ENCODE data around the gene PRRG3.

The PRRG3 gene

GRCh38 chrX:151694661-151695582, at the start of gene PRRG3:
Gene PRRG3, plus strand, starts transcription at chrX:151695458. Its CDS starts 3,357 bp downstream, at chrX:151698815.
- no peak within 1 kb of the TSS for H3K4me3 ChIP-seq (ENCODE audit: low read length in 2 of 2)

GRCh38 chrX:151675121-151675746, 20.0 kb upstream of the PRRG3 start:
- Histone ChIP-seq H3K9ac (ENCODE audit: low read depth in 1 of 2, low read length in 2 of 2) (no peak overlapping the region), H3K27me3 (ENCODE audit: control insufficient read depth in 2 of 2, insufficient read depth in 2 of 2, low read length in 2 of 2) (peaks cover 0 to 6% of the 10 kb centered on the region in 2 donors), H3K4me1 (ENCODE audit: control insufficient read depth in 2 of 2, insufficient read depth in 2 of 2, low read length in 2 of 2) (no peaks in the 10 kb centered on the region)

More at GRCh38 chrX:151694661-151695582, at the start of gene PRRG3:
- no peak within 1 kb of the TSS for H3K27ac ChIP-seq (ENCODE audit: low read depth in 2 of 2, low read length in 2 of 2)
- H3K4me1 ChIP-seq (ENCODE audit: control insufficient read depth in 2 of 2, insufficient read depth in 2 of 2, low read length in 2 of 2): no peaks in the 10 kb centered on the region
- no peaks in the 10 kb centered on the region for H3K9me3 ChIP-seq (ENCODE audit: control insufficient read depth in 2 of 2, low read length in 2 of 2)
- H3K9ac ChIP-seq (ENCODE audit: low read depth in 1 of 2, low read length in 2 of 2): no peak within 1 kb of the TSS
- H3K27me3 ChIP-seq (ENCODE audit: control insufficient read depth in 2 of 2, insufficient read depth in 2 of 2, low read length in 2 of 2): peaks cover 0 to 6% of the 10 kb centered on the region in 2 donors
- no peaks in the 10 kb centered on the region for H3K36me3 ChIP-seq (ENCODE audit: control insufficient read depth in 2 of 2, insufficient read depth in 2 of 2, low read length in 2 of 2)

DNA sequence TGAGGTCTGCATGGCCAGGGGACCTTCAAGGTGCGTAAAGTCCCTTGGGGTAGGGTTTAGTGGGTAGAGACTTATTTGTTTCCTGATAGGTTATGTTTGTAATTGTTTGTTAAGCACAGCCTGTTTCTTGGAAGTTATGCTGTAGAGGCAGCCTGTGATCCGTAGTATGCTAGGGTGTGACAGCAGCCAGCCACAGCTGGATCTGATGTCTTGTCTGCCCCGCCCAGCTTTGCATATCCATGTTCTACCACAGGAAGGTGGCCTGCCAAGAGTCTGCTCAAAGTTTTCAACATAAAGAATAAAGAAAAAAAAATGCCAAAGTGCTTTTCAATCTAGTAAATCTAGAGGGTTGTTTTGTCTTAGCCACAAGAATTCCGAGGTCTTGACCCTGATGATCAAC, 19.1 kb upstream of the PRRG3 start:
- no peaks in the 10 kb centered on the region for H3K36me3 ChIP-seq (ENCODE audit: control insufficient read depth in 2 of 2, insufficient read depth in 2 of 2, low read length in 2 of 2)
- H3K27me3 ChIP-seq (ENCODE audit: control insufficient read depth in 2 of 2, insufficient read depth in 2 of 2, low read length in 2 of 2): peaks cover 0 to 6% of the 10 kb centered on the region in 2 donors
- no peaks in the 10 kb centered on the region for H3K9me3 ChIP-seq (ENCODE audit: control insufficient read depth in 2 of 2, low read length in 2 of 2)
- no peaks in the 10 kb centered on the region for H3K4me1 ChIP-seq (ENCODE audit: control insufficient read depth in 2 of 2, insufficient read depth in 2 of 2, low read length in 2 of 2)
- H3K4me3 ChIP-seq (ENCODE audit: low read length in 2 of 2): no peak overlapping the region
- H3K9ac ChIP-seq (ENCODE audit: low read depth in 1 of 2, low read length in 2 of 2): no peak overlapping the region
- H3K27ac ChIP-seq (ENCODE audit: low read depth in 2 of 2, low read length in 2 of 2): no peak overlapping the region

More at GRCh38 chrX:151675121-151675746, 20.0 kb upstream of the PRRG3 start:
- Histone ChIP-seq H3K9me3 (ENCODE audit: control insufficient read depth in 2 of 2, low read length in 2 of 2) (no peaks in the 10 kb centered on the region), H3K36me3 (ENCODE audit: control insufficient read depth in 2 of 2, insufficient read depth in 2 of 2, low read length in 2 of 2) (no peaks in the 10 kb centered on the region), H3K27ac (ENCODE audit: low read depth in 2 of 2, low read length in 2 of 2) (no peak overlapping the region), H3K4me3 (ENCODE audit: low read length in 2 of 2) (no peak overlapping the region)

- Histone ChIP-seq H3K9ac (ENCODE audit: low read depth in 1 of 2, low read length in 2 of 2) (no peak overlapping the region), H3K4me3 (ENCODE audit: low read length in 2 of 2) (no peak overlapping the region), H3K4me1 (ENCODE audit: control insufficient read depth in 2 of 2, insufficient read depth in 2 of 2, low read length in 2 of 2) (no peaks in the 10 kb centered on the region), H3K27ac (ENCODE audit: low read depth in 2 of 2, low read length in 2 of 2) (no peak overlapping the region), H3K9me3 (ENCODE audit: control insufficient read depth in 2 of 2, low read length in 2 of 2) (no peaks in the 10 kb centered on the region), H3K36me3 (ENCODE audit: control insufficient read depth in 2 of 2, insufficient read depth in 2 of 2, low read length in 2 of 2) (no peaks in the 10 kb centered on the region), H3K27me3 (ENCODE audit: control insufficient read depth in 2 of 2, insufficient read depth in 2 of 2, low read length in 2 of 2) (peaks cover 0 to 9% of the 10 kb centered on the region in 2 donors)
Measured at GRCh38 chrX:151679798-151680402, 15.4 kb upstream of the PRRG3 start.

GRCh38 chrX:151680805-151681204, 14.5 kb upstream of the PRRG3 start:
- Histone ChIP-seq H3K9ac (ENCODE audit: low read depth in 1 of 2, low read length in 2 of 2) (no peak overlapping the region), H3K4me3 (ENCODE audit: low read length in 2 of 2) (no peak overlapping the region), H3K4me1 (ENCODE audit: control insufficient read depth in 2 of 2, insufficient read depth in 2 of 2, low read length in 2 of 2) (no peaks in the 10 kb centered on the region), H3K9me3 (ENCODE audit: control insufficient read depth in 2 of 2, low read length in 2 of 2) (no peaks in the 10 kb centered on the region), H3K36me3 (ENCODE audit: control insufficient read depth in 2 of 2, insufficient read depth in 2 of 2, low read length in 2 of 2) (no peaks in the 10 kb centered on the region), H3K27me3 (ENCODE audit: control insufficient read depth in 2 of 2, insufficient read depth in 2 of 2, low read length in 2 of 2) (peaks cover 0 to 9% of the 10 kb centered on the region in 2 donors), H3K27ac (ENCODE audit: low read depth in 2 of 2, low read length in 2 of 2) (no peak overlapping the region)

DNA sequence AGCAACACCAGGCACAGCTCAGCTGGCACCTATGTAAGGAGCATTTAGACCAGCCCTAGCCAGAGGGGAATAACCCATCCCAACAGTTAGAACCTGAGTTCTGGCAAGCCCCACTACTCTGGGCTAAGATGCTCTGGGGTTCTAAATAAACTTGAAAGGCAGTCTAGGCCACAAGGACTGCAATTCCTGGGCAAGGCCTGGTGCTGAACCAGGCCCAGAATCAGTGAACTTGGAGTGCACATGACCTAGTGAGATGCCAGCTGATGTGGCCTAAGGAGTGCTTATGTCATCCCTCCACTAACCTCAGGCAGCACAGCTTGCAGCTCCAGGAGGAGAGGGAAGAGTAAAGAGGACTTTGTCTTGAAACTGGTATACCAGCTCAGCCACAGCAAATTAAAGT, 7.6 kb upstream of the PRRG3 start:
- no peak overlapping the region for H3K27ac ChIP-seq (ENCODE audit: low read depth in 2 of 2, low read length in 2 of 2)
- H3K4me3 ChIP-seq (ENCODE audit: low read length in 2 of 2): no peak overlapping the region
- no peaks in the 10 kb centered on the region for H3K36me3 ChIP-seq (ENCODE audit: control insufficient read depth in 2 of 2, insufficient read depth in 2 of 2, low read length in 2 of 2)
- no peaks in the 10 kb centered on the region for H3K4me1 ChIP-seq (ENCODE audit: control insufficient read depth in 2 of 2, insufficient read depth in 2 of 2, low read length in 2 of 2)
- H3K9me3 ChIP-seq (ENCODE audit: control insufficient read depth in 2 of 2, low read length in 2 of 2): no peaks in the 10 kb centered on the region
- H3K9ac ChIP-seq (ENCODE audit: low read depth in 1 of 2, low read length in 2 of 2): no peak overlapping the region
- H3K27me3 ChIP-seq (ENCODE audit: control insufficient read depth in 2 of 2, insufficient read depth in 2 of 2, low read length in 2 of 2): peaks cover 0 to 6% of the 10 kb centered on the region in 2 donors

- no peaks in the 10 kb centered on the region for H3K9me3 ChIP-seq (ENCODE audit: control insufficient read depth in 2 of 2, low read length in 2 of 2)
- H3K4me1 ChIP-seq (ENCODE audit: control insufficient read depth in 2 of 2, insufficient read depth in 2 of 2, low read length in 2 of 2): no peaks in the 10 kb centered on the region
- H3K27ac ChIP-seq (ENCODE audit: low read depth in 2 of 2, low read length in 2 of 2): no peak overlapping the region
- H3K9ac ChIP-seq (ENCODE audit: low read depth in 1 of 2, low read length in 2 of 2): no peak overlapping the region
- H3K4me3 ChIP-seq (ENCODE audit: low read length in 2 of 2): no peak overlapping the region
- H3K27me3 ChIP-seq (ENCODE audit: control insufficient read depth in 2 of 2, insufficient read depth in 2 of 2, low read length in 2 of 2): peaks cover 0 to 5% of the 10 kb centered on the region in 2 donors
- no peaks in the 10 kb centered on the region for H3K36me3 ChIP-seq (ENCODE audit: control insufficient read depth in 2 of 2, insufficient read depth in 2 of 2, low read length in 2 of 2)
Measured at GRCh38 chrX:151688695-151689094, 6.6 kb upstream of the PRRG3 start.

DNA sequence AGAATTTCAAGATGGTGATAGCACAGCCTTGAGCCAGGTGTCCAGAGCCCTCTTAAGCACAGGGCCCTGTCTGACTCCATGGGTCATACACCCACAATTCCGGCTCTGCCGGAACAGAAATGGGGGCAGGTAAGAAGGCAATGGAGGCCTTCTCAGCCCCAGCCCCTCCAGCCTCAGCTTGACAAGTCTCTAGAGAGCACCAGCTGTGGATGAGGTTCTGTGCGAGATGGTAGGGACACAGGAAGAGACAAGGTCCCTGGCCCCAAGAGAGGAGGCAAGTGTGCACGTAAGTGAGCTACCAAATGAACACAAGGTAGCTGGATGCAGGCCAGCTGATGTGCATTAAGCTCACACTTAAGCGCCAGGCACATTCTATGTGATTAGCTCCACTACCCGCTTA, 2.4 kb upstream of the PRRG3 start:
- H3K9me3 ChIP-seq (ENCODE audit: control insufficient read depth in 2 of 2, low read length in 2 of 2): no peaks in the 10 kb centered on the region
- no peak overlapping the region for H3K4me3 ChIP-seq (ENCODE audit: low read length in 2 of 2)
- no peaks in the 10 kb centered on the region for H3K36me3 ChIP-seq (ENCODE audit: control insufficient read depth in 2 of 2, insufficient read depth in 2 of 2, low read length in 2 of 2)
- H3K9ac ChIP-seq (ENCODE audit: low read depth in 1 of 2, low read length in 2 of 2): no peak overlapping the region
- no peaks in the 10 kb centered on the region for H3K4me1 ChIP-seq (ENCODE audit: control insufficient read depth in 2 of 2, insufficient read depth in 2 of 2, low read length in 2 of 2)
- no peak overlapping the region for H3K27ac ChIP-seq (ENCODE audit: low read depth in 2 of 2, low read length in 2 of 2)
- H3K27me3 ChIP-seq (ENCODE audit: control insufficient read depth in 2 of 2, insufficient read depth in 2 of 2, low read length in 2 of 2): peaks cover 0 to 6% of the 10 kb centered on the region in 2 donors

DNA sequence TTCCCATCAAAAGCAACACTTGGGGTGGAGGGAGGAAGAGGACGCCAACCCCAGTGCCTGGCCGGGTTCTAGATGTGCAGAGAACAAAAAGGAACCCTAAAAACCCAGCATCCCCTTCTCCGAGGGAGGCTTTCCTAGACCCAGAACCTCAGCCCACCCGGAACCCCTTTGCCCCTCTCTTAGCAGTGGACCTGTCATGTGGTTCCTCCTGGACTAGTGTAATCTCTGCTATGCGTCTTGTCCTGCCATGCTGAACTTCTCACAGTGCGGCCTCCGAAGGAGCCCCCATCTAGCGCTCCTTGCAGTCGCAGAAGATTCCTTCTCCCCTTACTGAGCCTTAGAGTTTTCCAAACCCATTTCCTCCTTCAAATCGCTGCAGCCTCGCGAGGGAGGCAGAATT, 1.1 kb upstream of the PRRG3 start:
- no peak overlapping the region for H3K27ac ChIP-seq (ENCODE audit: low read depth in 2 of 2, low read length in 2 of 2)
- H3K36me3 ChIP-seq (ENCODE audit: control insufficient read depth in 2 of 2, insufficient read depth in 2 of 2, low read length in 2 of 2): no peaks in the 10 kb centered on the region
- no peaks in the 10 kb centered on the region for H3K4me1 ChIP-seq (ENCODE audit: control insufficient read depth in 2 of 2, insufficient read depth in 2 of 2, low read length in 2 of 2)
- no peaks in the 10 kb centered on the region for H3K9me3 ChIP-seq (ENCODE audit: control insufficient read depth in 2 of 2, low read length in 2 of 2)
- H3K27me3 ChIP-seq (ENCODE audit: control insufficient read depth in 2 of 2, insufficient read depth in 2 of 2, low read length in 2 of 2): peaks cover 0 to 6% of the 10 kb centered on the region in 2 donors
- H3K4me3 ChIP-seq (ENCODE audit: low read length in 2 of 2): no peak overlapping the region
- no peak overlapping the region for H3K9ac ChIP-seq (ENCODE audit: low read depth in 1 of 2, low read length in 2 of 2)
